Neural progenitor cell (in vitro differentiated cells): Measurements from ENCODE around the gene PSTPIP1.

Experiments
- CTCF ChIP-seq: fragments of 200-600 bp; sonication (generic); IDR thresholded peaks from 2 replicates; pipeline ENCODE4 v1.5.1; 2017; ENCODE audit warnings: antibody characterized with exemption, mild to moderate bottlenecking
- EZH2 ChIP-seq: fragments of 200-600 bp; sonication (generic); IDR thresholded peaks from 2 replicates; pipeline ENCODE4 v1.6.1; 2017; ENCODE audit warnings: antibody characterized with exemption, mild to moderate bottlenecking, moderate library complexity

GRCh38 chr15:77032052-77032646 lies 37.2 kb downstream of the PSTPIP1 start:
- TF ChIP-seq CTCF, result no peak
- no peak for TF ChIP-seq EZH2
